Measurements from ENCODE around the gene MAP3K20.
"Not testable (repeated sequence)": the region's sequence is repeated elsewhere in the genome, so short reads cannot be mapped to it uniquely, and the experiment has no call there.

The MAP3K20 gene

GRCh38 chr2:173249661-173250641 lies 174.3 kb downstream of the MAP3K20 start:
- no peak for DNase-seq (ENCODE audit: low read depth)

GRCh38 chr2:173251225-173251624 lies 175.6 kb downstream of the MAP3K20 start:
- no peak overlapping the region for H3K4me3 ChIP-seq (ENCODE audit: low read length)
- TF ChIP-seq CTCF (conservative IDR thresholded peaks at IDR 0.05; ENCODE audit: low read depth, low read length), result no peak
- no peak for DNase-seq (ENCODE audit: low read depth)

More at GRCh38 chr2:173249661-173250641, 174.3 kb downstream of the MAP3K20 start:
- H3K4me3 ChIP-seq (ENCODE audit: low read length), result no peak overlapping the region
- no peak for TF ChIP-seq CTCF (conservative IDR thresholded peaks at IDR 0.05; ENCODE audit: low read depth, low read length)

- no peak overlapping the region for H3K4me3 ChIP-seq (ENCODE audit: low read length)
- no peak for DNase-seq (ENCODE audit: low read depth)
- no peak for TF ChIP-seq CTCF (conservative IDR thresholded peaks at IDR 0.05; ENCODE audit: low read depth, low read length)
Observed at GRCh38 chr2:173252581-173252980, 176.9 kb downstream of the MAP3K20 start.

- TF ChIP-seq CTCF (conservative IDR thresholded peaks at IDR 0.05; ENCODE audit: low read depth, low read length), result no peak
- no peak for DNase-seq (ENCODE audit: low read depth)
- H3K4me3 ChIP-seq (ENCODE audit: low read length), result no peak overlapping the region
Observed at GRCh38 chr2:173254659-173255058, 179.0 kb downstream of the MAP3K20 start.

GRCh38 chr2:173258701-173259100 lies 183.1 kb downstream of the MAP3K20 start:
- no peak for DNase-seq (ENCODE audit: low read depth)
- no peak for TF ChIP-seq CTCF (conservative IDR thresholded peaks at IDR 0.05; ENCODE audit: low read depth, low read length)
- H3K4me3 ChIP-seq (ENCODE audit: low read length), result no peak overlapping the region

- not testable (repeated sequence) for H3K4me3 ChIP-seq (ENCODE audit: low read length); DNase-seq (ENCODE audit: low read depth)
Observed at GRCh38 chr2:173262356-173262755, 186.7 kb downstream of the MAP3K20 start.

- no peak overlapping the region for H3K4me3 ChIP-seq (ENCODE audit: low read length)
- DNase-seq (ENCODE audit: low read depth), result no peak
- no peak for TF ChIP-seq CTCF (conservative IDR thresholded peaks at IDR 0.05; ENCODE audit: low read depth, low read length)
Observed at GRCh38 chr2:173264151-173264550, 188.5 kb downstream of the MAP3K20 start.

Data from retinal pigment epithelial cell (primary cell).